Loucy (cell line): ENCODE results near the gene MGMT.

Experiments
- CTCF ChIP-seq: fragments of 200-600 bp; sonication (generic); conservative IDR thresholded peaks from 2 replicates; pipeline ENCODE4 v1.5.1; 2014; ENCODE audit warnings: mild to moderate bottlenecking, antibody characterized with exemption, low read length
- EZH2phosphoT487 ChIP-seq: fragments of 200-600 bp; IDR thresholded peaks from 2 replicates; pipeline ENCODE4 v1.6.1; 2018; ENCODE audit warnings: antibody characterized with exemption, mild to moderate bottlenecking, moderate library complexity, borderline replicate concordance

- no peak for TF ChIP-seq CTCF
- no peak for TF ChIP-seq EZH2phosphoT487
Observed at GRCh38 chr10:129741280-129741977, 274.4 kb downstream of the MGMT start.
